Ectodermal cell (in vitro differentiated cells): ENCODE measurements around the gene TMEM138.

Experiments
- H3K27ac ChIP-seq: 2 replicates; pipeline ENCODE4 v1.7.0; 2013; ENCODE audit warnings: mild to moderate bottlenecking, low read depth, low read length; ENCODE audit not compliant: insufficient read depth, poor library complexity, severe bottlenecking
- H3K27me3 ChIP-seq: 2 replicates; pipeline ENCODE4 v1.7.0; 2013; ENCODE audit warnings: mild to moderate bottlenecking, low read length; ENCODE audit not compliant: insufficient read depth, control insufficient read depth, poor library complexity, severe bottlenecking
- H3K36me3 ChIP-seq: one replicate; pipeline ENCODE4 v1.7.0; 2013; ENCODE audit warnings: low read length; ENCODE audit not compliant: control insufficient read depth, insufficient read depth
- H3K4me1 ChIP-seq: one replicate; pipeline ENCODE4 v1.7.0; 2013; ENCODE audit warnings: low read length; ENCODE audit not compliant: control insufficient read depth, insufficient read depth
- H3K4me3 ChIP-seq: 2 replicates; pipeline ENCODE4 v1.7.0; 2013; ENCODE audit warnings: low read depth, low read length, control low read depth; ENCODE audit not compliant: insufficient read depth
- H3K9me3 ChIP-seq: 2 replicates; pipeline ENCODE4 v1.7.0; 2013; ENCODE audit warnings: mild to moderate bottlenecking, low read length, moderate library complexity; ENCODE audit not compliant: control insufficient read depth
- WGBS, 2 experiments: methylation state at CpG; one replicate each; pipeline ENCODE4 v1.1.7; 2013; ENCODE audit warnings: missing lambda C conversion rate in 2 of 2; 5-methylcytosine and 5-hydroxymethylcytosine counted together

Gene TMEM138

GRCh38 chr11:61364012-61364675 lies 2.0 kb downstream of the TMEM138 start:
- Histone ChIP-seq H3K27me3 (no peaks in the 10 kb centered on the region), H3K4me1 (peaks cover 6% of the 10 kb centered on the region), H3K27ac (no peak overlapping the region), H3K9me3 (no peaks in the 10 kb centered on the region), H3K36me3 (peaks cover 42% of the 10 kb centered on the region), H3K4me3 (no peak overlapping the region)
- WGBS, 2 experiments: 96% methylated on average over 5 of the region's 5 CpGs

DNA sequence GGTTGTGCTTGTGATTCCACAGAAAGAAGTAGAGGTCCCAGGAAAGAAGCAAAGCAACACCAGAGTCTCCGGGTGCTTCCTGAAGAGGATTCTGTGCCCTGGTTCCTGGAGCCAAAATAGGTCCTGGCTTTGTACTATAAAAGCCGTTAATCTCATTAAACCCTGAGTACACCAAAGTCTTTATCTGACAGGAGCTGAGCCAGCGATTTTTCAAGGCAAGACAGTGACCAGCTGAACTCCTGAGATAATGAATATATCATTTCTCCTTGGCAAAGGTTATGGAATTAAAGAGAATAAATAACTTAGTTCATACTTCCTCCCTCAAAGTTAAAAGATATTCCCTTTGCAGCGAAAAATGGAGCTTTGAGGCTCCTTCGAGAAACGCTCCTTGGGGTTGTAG lies 5.2 kb downstream of the TMEM138 start:
- Histone ChIP-seq H3K27ac (no peak overlapping the region), H3K4me1 (peaks cover 6% of the 10 kb centered on the region), H3K4me3 (no peak overlapping the region), H3K9me3 (peaks cover 2% of the 10 kb centered on the region), H3K27me3 (no peaks in the 10 kb centered on the region), H3K36me3 (peaks cover 56% of the 10 kb centered on the region)
- 95 to 100% methylated on average over 6 of the region's 6 CpGs for WGBS, 2 experiments

GRCh38 chr11:61368646-61369045 lies 6.5 kb downstream of the TMEM138 start:
- 96% methylated on average over 7 of the region's 7 CpGs for WGBS, 2 experiments
- Histone ChIP-seq H3K36me3 (peaks cover 63% of the 10 kb centered on the region), H3K27ac (no peak overlapping the region), H3K4me1 (no peaks in the 10 kb centered on the region), H3K9me3 (peaks cover 2% of the 10 kb centered on the region), H3K4me3 (no peak overlapping the region), H3K27me3 (no peaks in the 10 kb centered on the region)

- H3K27me3 ChIP-seq: no peaks in the 10 kb centered on the region
- H3K27ac ChIP-seq: no peak overlapping the region
- peaks cover 66% of the 10 kb centered on the region for H3K36me3 ChIP-seq
- 96% methylated on average over 9 of the region's 9 CpGs for WGBS, 2 experiments
- peaks cover 2% of the 10 kb centered on the region for H3K9me3 ChIP-seq
- H3K4me3 ChIP-seq: no peak overlapping the region
- no peaks in the 10 kb centered on the region for H3K4me1 ChIP-seq
Observed at GRCh38 chr11:61369372-61370348, 7.5 kb downstream of the TMEM138 start.

DNA sequence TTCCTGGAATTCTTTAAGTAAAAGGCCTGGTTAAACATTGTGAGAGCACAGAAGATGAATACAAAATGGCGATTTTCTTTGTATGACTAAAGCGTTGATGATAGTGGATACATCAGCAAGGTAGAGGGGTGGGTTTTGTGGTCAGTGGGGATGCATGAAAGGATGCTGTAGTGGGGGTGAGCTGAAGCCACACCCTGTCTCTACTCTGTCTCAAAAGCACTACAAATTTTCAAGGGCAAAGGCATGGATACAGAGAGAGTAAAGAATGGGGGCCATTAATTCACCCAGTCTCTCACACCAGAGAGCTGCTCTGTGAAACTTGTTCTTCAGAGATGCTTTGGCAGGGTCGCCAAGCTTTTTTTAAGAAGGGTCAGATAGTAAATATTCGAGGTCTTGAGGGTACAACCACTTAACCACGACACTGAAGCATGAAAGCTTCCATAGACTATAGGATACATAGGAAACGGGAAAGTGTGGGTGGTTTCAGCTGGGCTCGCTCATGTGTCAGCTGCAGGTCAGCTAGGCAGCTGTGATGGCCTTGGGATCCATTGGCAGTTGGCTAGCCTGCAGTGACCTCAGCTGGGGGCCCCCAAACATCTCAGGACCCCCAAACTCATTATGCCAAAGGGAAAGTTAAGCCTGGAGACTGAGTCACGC lies 8.3 kb downstream of the TMEM138 start:
- WGBS, 2 experiments: 97 to 98% methylated on average over 7 to 8 of the region's 8 CpGs
- Histone ChIP-seq H3K4me3 (no peak overlapping the region), H3K27me3 (no peaks in the 10 kb centered on the region), H3K27ac (no peak overlapping the region), H3K4me1 (no peaks in the 10 kb centered on the region), H3K36me3 (peaks cover 66% of the 10 kb centered on the region), H3K9me3 (peaks cover 2% of the 10 kb centered on the region)

GRCh38 chr11:61372659-61373420 lies 10.7 kb downstream of the TMEM138 start:
- 96 to 98% methylated on average over 7 to 8 of the region's 8 CpGs for WGBS, 2 experiments
- H3K4me1 ChIP-seq: no peaks in the 10 kb centered on the region
- peaks cover 2% of the 10 kb centered on the region for H3K9me3 ChIP-seq
- H3K4me3 ChIP-seq: no peak overlapping the region
- peaks cover 43% of the 10 kb centered on the region for H3K36me3 ChIP-seq
- H3K27ac ChIP-seq: no peak overlapping the region
- H3K27me3 ChIP-seq: no peaks in the 10 kb centered on the region

DNA sequence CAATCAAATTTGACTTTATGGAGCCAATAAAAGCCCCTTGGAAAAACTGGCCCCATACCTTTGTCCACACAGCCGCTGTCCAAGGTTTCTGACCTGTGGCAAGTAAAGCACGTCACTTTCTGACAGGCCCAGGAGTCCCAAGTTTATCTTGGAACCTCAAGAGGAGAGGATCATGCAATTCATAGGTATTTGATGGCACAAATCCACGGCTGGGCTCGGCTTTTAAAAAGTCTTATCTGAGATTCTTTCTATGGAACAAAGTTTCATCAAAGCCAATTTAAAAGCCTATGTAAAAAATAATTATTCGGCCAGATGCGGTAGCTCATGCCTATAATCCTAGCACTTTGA lies 13.6 kb downstream of the TMEM138 start:
- no peaks in the 10 kb centered on the region for H3K4me1 ChIP-seq
- WGBS, 2 experiments: 94 to 98% methylated on average over 6 of the region's 6 CpGs
- no peak overlapping the region for H3K4me3 ChIP-seq
- H3K27me3 ChIP-seq: no peaks in the 10 kb centered on the region
- H3K27ac ChIP-seq: no peak overlapping the region
- H3K9me3 ChIP-seq: peaks cover 2% of the 10 kb centered on the region
- H3K36me3 ChIP-seq: peaks cover 22% of the 10 kb centered on the region

- no peak overlapping the region for H3K27ac ChIP-seq
- 90 to 95% methylated on average over 4 to 5 of the region's 6 CpGs for WGBS, 2 experiments
- H3K27me3 ChIP-seq: no peaks in the 10 kb centered on the region
- H3K4me1 ChIP-seq: no peaks in the 10 kb centered on the region
- H3K4me3 ChIP-seq: no peak overlapping the region
- peaks cover 17% of the 10 kb centered on the region for H3K36me3 ChIP-seq
- no peaks in the 10 kb centered on the region for H3K9me3 ChIP-seq
Observed at GRCh38 chr11:61377461-61378160, 15.4 kb downstream of the TMEM138 start.

DNA sequence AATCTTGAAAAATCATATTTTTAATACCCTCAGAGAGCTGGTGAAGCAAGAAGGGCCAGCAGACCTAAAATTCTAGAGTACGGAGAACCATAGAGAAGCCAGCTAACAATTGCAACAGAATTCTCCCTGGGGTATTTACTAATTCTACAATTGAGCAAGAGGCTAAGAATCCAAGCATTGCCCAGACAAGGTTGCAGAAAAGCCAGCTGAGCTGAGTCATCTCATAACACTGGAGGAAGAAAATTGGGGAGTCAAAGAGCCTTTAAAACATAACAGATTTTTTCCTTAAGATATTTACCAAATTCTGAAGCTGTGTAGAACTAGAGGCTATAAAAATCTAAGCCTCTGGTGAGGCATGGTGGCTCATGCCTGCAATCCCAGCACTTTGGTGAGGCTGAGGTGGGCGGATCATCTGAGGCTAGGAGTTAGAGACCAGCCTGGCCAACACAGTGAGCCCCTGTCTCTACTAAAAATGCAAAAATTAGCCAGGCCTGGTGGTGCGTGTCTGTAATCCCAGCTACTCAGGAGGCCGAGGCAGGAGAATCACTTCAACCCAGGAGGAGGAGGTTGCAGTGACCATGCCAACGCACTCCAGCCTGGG lies 16.6 kb downstream of the TMEM138 start:
- Histone ChIP-seq H3K4me1 (no peaks in the 10 kb centered on the region), H3K27ac (no peak overlapping the region), H3K36me3 (peaks cover 10% of the 10 kb centered on the region), H3K27me3 (no peaks in the 10 kb centered on the region), H3K4me3 (no peak overlapping the region), H3K9me3 (no peaks in the 10 kb centered on the region)
- 94 to 96% methylated on average over 5 of the region's 5 CpGs for WGBS, 2 experiments
